Naive B cell (primary cell): ENCODE measurements around the gene DUS1L. TPM values are rescaled to one million over a fixed set of nuclear protein-coding genes. Genes with fewer than 3 reads are reported as not detected.
A peak's percentile ranks its signal among the peaks of the same experiment; 100 is the strongest.

ENCODE experiments used
- ATAC-seq, 2 donors: fragments of 150-1000 bp; cut with Tn5 transposase; 2 replicates each; pipeline ENCODE4 v1.10.0; 2021; ENCODE audit warnings: low read depth in 2 of 2, mild to moderate bottlenecking in 2 of 2, moderate library complexity in 2 of 2
- DNase-seq: peaks from one replicate; pipeline ENCODE4 v3.0.0; 2022
- H3K27ac Mint-ChIP-seq, 6 donors: one replicate each; pipeline ENCODE4 v1.8.0; 2020 to 2022; ENCODE audit warnings: mild to moderate bottlenecking in 6 of 6, mixed read lengths in 6 of 6, moderate library complexity in 5 of 6, inconsistent platforms in 2 of 6
- H3K27me3 Mint-ChIP-seq, 3 donors: one replicate each; pipeline ENCODE4 v1.8.0; 2021 to 2022; ENCODE audit warnings: mixed read lengths in 3 of 3, mild to moderate bottlenecking in 1 of 3
- H3K36me3 Mint-ChIP-seq, 2 donors: one replicate each; pipeline ENCODE4 v1.8.0; 2020 to 2022; ENCODE audit warnings: mixed read lengths in 2 of 2, inconsistent platforms in 1 of 2, mild to moderate bottlenecking in 1 of 2
- H3K4me1 Mint-ChIP-seq, 3 donors: one replicate each; pipeline ENCODE4 v1.8.0; 2020 to 2022; ENCODE audit warnings: mixed read lengths in 3 of 3, inconsistent platforms in 1 of 3, mild to moderate bottlenecking in 1 of 3, moderate library complexity in 1 of 3
- H3K4me3 Mint-ChIP-seq, 8 donors: one replicate each; pipeline ENCODE4 v1.8.0; 2020 to 2022; ENCODE audit warnings: mild to moderate bottlenecking in 8 of 8, mixed read lengths in 8 of 8, moderate library complexity in 8 of 8, inconsistent platforms in 2 of 8
- H3K9me3 Mint-ChIP-seq, 7 donors: one replicate each; pipeline ENCODE4 v1.8.0; 2020 to 2022; ENCODE audit warnings: mixed read lengths in 7 of 7, mild to moderate bottlenecking in 5 of 7, inconsistent platforms in 2 of 7, moderate library complexity in 1 of 7
- polyA plus RNA-seq, 6 donors: library from polyadenylated mRNA; unstranded; fragments of 300-500 nt; fragmentation: Illumina TruSeq; gene quantifications; one replicate each; pipeline ENCODE4 v1.2.3, GENCODE V29; 2021; ENCODE audit warnings: low read depth in 6 of 6

Gene DUS1L
- polyA plus RNA-seq, 6 donors from 2014 or later, result 52.4 to 86.5 (median 68.2) TPM

- H3K27ac Mint-ChIP-seq, result peak overlapping the region in 2 of 6 donors; percentile 38 to 47
- DNase-seq, result no peak
- no peaks in the 10 kb centered on the region for H3K9me3 Mint-ChIP-seq
- H3K36me3 Mint-ChIP-seq, result no peaks in the 10 kb centered on the region
- no peak for ATAC-seq
- peaks cover 3 to 13% (median 10%) of the 10 kb centered on the region in 3 donors for H3K4me1 Mint-ChIP-seq
- H3K4me3 Mint-ChIP-seq, result peak overlapping the region in 5 of 8 donors; percentile 22 to 60 (median 38)
- no peaks in the 10 kb centered on the region for H3K27me3 Mint-ChIP-seq
Observed at GRCh38 chr17:82055023-82055964, 10.3 kb downstream of the DUS1L start.

- Mint-ChIP-seq H3K27me3 (no peaks in the 10 kb centered on the region), H3K4me1 (peaks cover 3 to 13% (median 10%) of the 10 kb centered on the region in 3 donors), H3K27ac (peak overlapping the region in 1 of 6 donors; percentile 47), H3K36me3 (no peaks in the 10 kb centered on the region), H3K9me3 (no peaks in the 10 kb centered on the region), H3K4me3 (peak overlapping the region in 4 of 8 donors; percentile 26 to 74 (median 58))
- no peak for ATAC-seq
- no peak for DNase-seq
Observed at GRCh38 chr17:82054351-82055022, 11.1 kb downstream of the DUS1L start.

GRCh38 chr17:82053556-82054263 is 11.9 kb downstream of the DUS1L start:
- Mint-ChIP-seq H3K4me1 (peaks cover 3 to 13% (median 10%) of the 10 kb centered on the region in 3 donors), H3K36me3 (no peaks in the 10 kb centered on the region), H3K27ac (peak overlapping the region in 1 of 6 donors; percentile 54), H3K4me3 (peak overlapping the region; percentile 62 to 90 (median 77)), H3K27me3 (no peaks in the 10 kb centered on the region), H3K9me3 (no peaks in the 10 kb centered on the region)
- ATAC-seq (no peak), DNase-seq (no peak)

GRCh38 chr17:82053130-82053529 is 12.5 kb downstream of the DUS1L start:
- ATAC-seq (no peak), DNase-seq (no peak)
- Mint-ChIP-seq H3K4me3 (peak overlapping the region; percentile 62 to 90 (median 77)), H3K9me3 (no peaks in the 10 kb centered on the region), H3K27ac (no peak overlapping the region), H3K27me3 (no peaks in the 10 kb centered on the region), H3K36me3 (no peaks in the 10 kb centered on the region), H3K4me1 (peaks cover 3 to 13% (median 10%) of the 10 kb centered on the region in 3 donors)

- Mint-ChIP-seq H3K9me3 (no peaks in the 10 kb centered on the region), H3K4me1 (peaks cover 3 to 13% (median 10%) of the 10 kb centered on the region in 3 donors), H3K27ac (peak overlapping the region in 2 of 6 donors; percentile 47 to 66)
Observed at GRCh38 chr17:82052638-82053059, 13.0 kb downstream of the DUS1L start.

GRCh38 chr17:82051776-82052637 is 13.6 kb downstream of the DUS1L start, which contains the start of the genes GPS1 and RFNG:
GPS1 (plus strand) TSS chr17:82051898; CDS start chr17:82051932, 34 bp downstream.
RFNG (minus strand) TSS chr17:82051811; CDS start chr17:82051766, 45 bp downstream.
- DNase-seq (peak; percentile 74), ATAC-seq (peak; percentile 95 to 96)
- Mint-ChIP-seq H3K4me3 (peak within 1 kb of the TSS; percentile 76 to 92 (median 86)), H3K27me3 (no peaks in the 10 kb centered on the region), H3K9me3 (no peaks in the 10 kb centered on the region), H3K27ac (peak within 1 kb of the TSS in 4 of 6 donors; percentile 47 to 97 (median 80)), H3K36me3 (no peaks in the 10 kb centered on the region), H3K4me1 (peaks cover 8 to 18% (median 10%) of the 10 kb centered on the region in 3 donors)

More at GRCh38 chr17:82052638-82053059, 13.0 kb downstream of the DUS1L start:
- Mint-ChIP-seq H3K36me3 (no peaks in the 10 kb centered on the region), H3K4me3 (peak overlapping the region; percentile 62 to 90 (median 77)), H3K27me3 (no peaks in the 10 kb centered on the region)
- DNase-seq (no peak), ATAC-seq (no peak)

- H3K27ac Mint-ChIP-seq, result peak overlapping the region in 3 of 6 donors; percentile 79 to 97 (median 81)
- no peaks in the 10 kb centered on the region for H3K9me3 Mint-ChIP-seq
- H3K4me1 Mint-ChIP-seq, result peaks cover 8 to 18% (median 10%) of the 10 kb centered on the region in 3 donors
- H3K27me3 Mint-ChIP-seq, result no peaks in the 10 kb centered on the region
- DNase-seq, result no peak
- ATAC-seq, result peak; percentile 20 to 26
- no peaks in the 10 kb centered on the region for H3K36me3 Mint-ChIP-seq
- peak overlapping the region; percentile 47 to 91 (median 86) for H3K4me3 Mint-ChIP-seq
Observed at GRCh38 chr17:82050761-82051641, 14.6 kb downstream of the DUS1L start.

- no peaks in the 10 kb centered on the region for H3K9me3 Mint-ChIP-seq
Observed at GRCh38 chr17:82050152-82050760, 15.3 kb downstream of the DUS1L start.

GRCh38 chr17:82049521-82049971 is 16.1 kb downstream of the DUS1L start:
- no peaks in the 10 kb centered on the region for H3K36me3 Mint-ChIP-seq
- peaks cover 6 to 18% (median 8%) of the 10 kb centered on the region in 3 donors for H3K4me1 Mint-ChIP-seq
- H3K27ac Mint-ChIP-seq, result peak overlapping the region in 1 of 6 donors; percentile 56
- DNase-seq (no peak), ATAC-seq (no peak)
- H3K4me3 Mint-ChIP-seq, result peak overlapping the region in 1 of 8 donors; percentile 64
- no peaks in the 10 kb centered on the region for H3K27me3 Mint-ChIP-seq
- H3K9me3 Mint-ChIP-seq, result no peaks in the 10 kb centered on the region

More at GRCh38 chr17:82050152-82050760, 15.3 kb downstream of the DUS1L start:
- ATAC-seq, result no peak
- Mint-ChIP-seq H3K27ac (peak overlapping the region in 1 of 6 donors; percentile 79), H3K36me3 (no peaks in the 10 kb centered on the region), H3K27me3 (no peaks in the 10 kb centered on the region), H3K4me3 (peak overlapping the region in 7 of 8 donors; percentile 47 to 91 (median 88)), H3K4me1 (peaks cover 8 to 18% (median 10%) of the 10 kb centered on the region in 3 donors)
- DNase-seq, result no peak

GRCh38 chr17:82049106-82049505 is 16.5 kb downstream of the DUS1L start:
- peak overlapping the region in 1 of 6 donors; percentile 56 for H3K27ac Mint-ChIP-seq
- no peaks in the 10 kb centered on the region for H3K9me3 Mint-ChIP-seq
- ATAC-seq, result no peak
- H3K4me1 Mint-ChIP-seq, result peaks cover 6 to 18% (median 8%) of the 10 kb centered on the region in 3 donors
- no peaks in the 10 kb centered on the region for H3K27me3 Mint-ChIP-seq
- peak overlapping the region in 2 of 8 donors; percentile 64 for H3K4me3 Mint-ChIP-seq
- no peaks in the 10 kb centered on the region for H3K36me3 Mint-ChIP-seq
- no peak for DNase-seq

- Mint-ChIP-seq H3K4me1 (peaks cover 6 to 18% (median 8%) of the 10 kb centered on the region in 3 donors), H3K27ac (no peak overlapping the region), H3K27me3 (no peaks in the 10 kb centered on the region), H3K9me3 (no peaks in the 10 kb centered on the region), H3K36me3 (no peaks in the 10 kb centered on the region), H3K4me3 (peak overlapping the region in 4 of 8 donors; percentile 28 to 74 (median 46))
- DNase-seq (no peak), ATAC-seq (no peak)
Observed at GRCh38 chr17:82048571-82048971, 17.0 kb downstream of the DUS1L start.
